Nucleus accumbens (tissue), 56 donors: ENCODE data around the gene GPR31.
A peak's percentile ranks its signal among the peaks of the same experiment; 100 is the strongest.

Experiments used
- DNase-seq, 56 donors: peaks; one replicate each; lab custom pipeline; 2025; lab: John Stamatoyannopoulos, UW

The GPR31 gene

DNA sequence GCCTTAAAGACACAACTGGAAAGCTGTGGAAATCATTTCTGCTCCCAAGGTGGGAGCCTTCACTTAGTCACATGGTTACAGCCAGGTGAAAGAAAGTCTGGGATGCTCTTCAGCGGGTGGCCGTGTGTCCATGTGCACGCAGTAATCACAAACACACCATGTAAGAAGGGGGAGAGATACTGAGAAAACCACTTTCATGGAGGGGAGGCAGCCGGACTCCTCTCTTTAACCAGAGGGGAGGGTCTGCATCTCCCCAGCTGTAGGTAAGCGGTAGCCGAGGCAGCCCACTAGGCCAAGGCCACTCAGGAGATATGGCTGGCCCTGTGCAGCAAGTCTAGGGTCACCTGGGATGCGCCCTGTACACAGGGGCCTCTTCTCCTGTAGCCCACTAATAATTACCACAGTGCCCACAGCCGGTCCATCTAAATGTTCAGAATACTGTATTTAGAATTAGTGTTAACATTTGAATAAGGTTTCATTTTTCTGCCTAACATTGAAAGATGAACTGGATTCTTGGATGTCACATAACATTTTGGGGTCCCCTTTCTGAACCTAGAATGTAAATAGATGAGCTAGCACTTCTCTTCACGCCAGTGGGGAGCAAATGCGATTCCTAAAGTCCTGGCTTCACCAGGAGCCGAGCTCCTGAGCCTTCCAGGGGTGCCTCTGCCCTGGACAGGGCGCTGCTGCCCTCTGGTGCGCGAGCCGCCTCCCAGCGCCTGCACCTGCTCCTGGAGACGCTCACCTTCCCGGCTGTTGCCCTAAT is 15.9 kb downstream of the GPR31 start:
- peak in 16 of 56 donors; percentile 5 to 54 (median 21) for DNase-seq

- no peak for DNase-seq
These were observed 16.9 kb downstream of the GPR31 start for GRCh38 chr6:167140589-167141474.

DNA sequence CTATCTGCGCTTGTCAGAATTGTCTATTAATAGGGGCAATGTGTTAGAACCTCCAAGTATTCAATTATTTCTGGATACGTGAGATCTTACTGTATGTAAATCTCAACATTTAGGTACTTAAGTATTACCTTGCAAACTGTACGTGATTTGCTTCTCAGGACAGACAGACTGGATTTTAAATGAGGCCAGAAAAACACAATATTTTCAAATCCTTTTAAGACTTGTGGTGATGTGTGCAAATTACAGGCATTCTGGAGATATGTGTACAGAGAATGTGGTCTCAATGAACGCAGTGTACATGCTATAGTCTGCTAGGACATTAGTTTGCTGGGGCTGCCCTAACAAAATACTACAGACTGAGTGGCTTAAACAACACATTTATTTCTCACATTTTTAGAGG is 18.0 kb downstream of the GPR31 start:
- no peak for DNase-seq

GRCh38 chr6:167137881-167138280 is 19.9 kb downstream of the GPR31 start:
- DNase-seq: no peak

DNA sequence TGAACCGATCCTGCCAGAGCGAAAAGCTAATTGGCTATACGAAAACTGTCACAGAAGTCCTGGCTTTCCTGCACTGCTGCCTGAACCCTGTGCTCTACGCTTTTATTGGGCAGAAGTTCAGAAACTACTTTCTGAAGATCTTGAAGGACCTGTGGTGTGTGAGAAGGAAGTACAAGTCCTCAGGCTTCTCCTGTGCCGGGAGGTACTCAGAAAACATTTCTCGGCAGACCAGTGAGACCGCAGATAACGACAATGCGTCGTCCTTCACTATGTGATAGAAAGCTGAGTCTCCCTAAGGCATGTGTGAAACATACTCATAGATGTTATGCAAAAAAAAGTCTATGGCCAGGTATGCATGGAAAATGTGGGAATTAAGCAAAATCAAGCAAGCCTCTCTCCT is 20.7 kb downstream of the GPR31 start:
- DNase-seq: no peak

- no peak for DNase-seq
These were observed 21.4 kb downstream of the GPR31 start for GRCh38 chr6:167136376-167136775.

- DNase-seq: no peak
These were observed 23.1 kb downstream of the GPR31 start for GRCh38 chr6:167134448-167135328.

DNA sequence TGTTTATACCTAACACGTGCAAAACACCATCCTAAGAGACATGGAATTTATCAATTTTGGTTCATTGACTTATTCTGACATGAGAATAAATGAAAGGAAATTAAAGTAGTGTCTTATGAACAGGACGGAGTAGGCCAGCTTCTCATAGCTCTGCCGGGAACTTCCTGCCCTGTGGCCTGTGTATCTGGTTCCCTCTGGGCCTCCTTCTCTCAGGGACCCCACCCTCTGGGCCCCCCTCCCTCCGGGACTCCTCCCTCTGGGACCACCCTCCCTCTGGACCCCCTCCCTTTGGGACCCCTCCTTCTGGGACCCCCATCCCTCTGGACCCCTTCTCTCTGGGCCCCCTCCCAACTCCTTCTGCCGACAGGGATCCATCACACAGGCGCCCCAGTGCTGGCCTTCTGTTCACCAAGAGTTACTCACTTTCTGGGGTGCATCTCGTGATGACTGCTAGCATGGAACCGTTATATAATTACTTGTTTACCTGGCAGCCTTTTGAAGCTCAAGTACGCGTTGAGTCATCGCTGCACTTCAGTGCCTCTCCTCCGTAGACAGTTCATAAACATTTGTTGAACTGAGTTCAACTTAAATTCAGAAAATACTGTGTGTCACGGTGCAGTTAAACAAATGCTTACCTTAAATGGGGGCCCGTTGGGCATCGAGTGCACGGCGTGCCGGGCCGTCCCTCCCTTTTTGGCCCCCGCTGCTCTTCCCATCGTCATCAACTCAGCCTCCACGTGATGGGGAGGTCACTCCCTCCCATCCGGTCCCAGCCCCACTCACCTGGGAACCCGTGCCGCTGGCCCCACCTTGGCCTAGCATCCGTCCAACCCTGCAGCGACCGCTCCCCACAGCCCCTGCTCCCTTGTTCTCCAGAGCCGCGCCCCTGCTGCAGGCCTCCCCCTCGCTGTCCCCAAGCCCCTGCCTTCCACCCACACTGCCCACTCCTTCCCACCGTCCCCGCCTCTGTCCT is 26.8 kb downstream of the GPR31 start:
- no peak for DNase-seq

- no peak for DNase-seq
These were observed 27.6 kb downstream of the GPR31 start for GRCh38 chr6:167130008-167130677.

- DNase-seq: no peak
These were observed 28.2 kb downstream of the GPR31 start for GRCh38 chr6:167129562-167129961.

GRCh38 chr6:167129159-167129558 is 28.6 kb downstream of the GPR31 start:
- DNase-seq: no peak

GRCh38 chr6:167127785-167128531 is 29.8 kb downstream of the GPR31 start:
- DNase-seq: no peak

DNA sequence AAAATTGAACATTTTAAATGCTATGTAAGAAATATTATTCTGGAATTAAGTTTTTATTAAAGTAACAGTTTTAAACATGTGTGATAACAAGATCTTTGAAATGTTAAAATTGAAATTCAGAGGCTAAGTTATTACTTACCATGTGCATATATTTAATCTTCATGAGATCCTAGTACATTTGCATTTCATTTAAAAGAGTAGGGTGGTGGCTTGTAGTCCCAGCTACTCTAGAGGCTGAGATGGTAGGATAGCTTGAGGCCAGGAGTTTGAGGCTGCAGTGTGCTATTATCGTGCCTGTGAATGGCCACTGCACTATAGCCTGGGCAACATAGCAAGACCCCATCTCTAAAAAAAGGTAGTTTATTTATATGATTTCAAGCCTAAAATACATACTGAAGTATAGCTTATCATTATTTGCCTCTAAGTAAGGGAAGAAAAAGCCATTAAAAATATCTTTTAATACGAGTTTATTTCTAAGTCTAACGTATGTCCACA is 31.9 kb downstream of the GPR31 start:
- DNase-seq: no peak

- no peak for DNase-seq
These were observed 32.4 kb downstream of the GPR31 start for GRCh38 chr6:167125410-167125809.

DNA sequence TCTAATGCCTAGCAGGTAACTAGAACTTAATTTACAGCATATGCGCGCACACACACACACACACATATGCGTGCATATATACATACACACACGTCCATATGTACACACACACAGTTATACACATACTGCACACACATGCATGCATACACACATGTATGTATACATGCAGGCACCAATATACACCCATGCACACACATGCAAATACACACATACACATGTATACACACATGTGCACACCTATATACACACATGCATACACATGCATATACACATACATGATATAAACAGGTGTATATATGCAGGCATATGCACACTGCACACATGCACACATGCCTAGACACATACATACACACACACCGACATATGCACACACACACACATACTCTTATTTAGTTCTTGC is 33.0 kb downstream of the GPR31 start:
- no peak for DNase-seq

DNA sequence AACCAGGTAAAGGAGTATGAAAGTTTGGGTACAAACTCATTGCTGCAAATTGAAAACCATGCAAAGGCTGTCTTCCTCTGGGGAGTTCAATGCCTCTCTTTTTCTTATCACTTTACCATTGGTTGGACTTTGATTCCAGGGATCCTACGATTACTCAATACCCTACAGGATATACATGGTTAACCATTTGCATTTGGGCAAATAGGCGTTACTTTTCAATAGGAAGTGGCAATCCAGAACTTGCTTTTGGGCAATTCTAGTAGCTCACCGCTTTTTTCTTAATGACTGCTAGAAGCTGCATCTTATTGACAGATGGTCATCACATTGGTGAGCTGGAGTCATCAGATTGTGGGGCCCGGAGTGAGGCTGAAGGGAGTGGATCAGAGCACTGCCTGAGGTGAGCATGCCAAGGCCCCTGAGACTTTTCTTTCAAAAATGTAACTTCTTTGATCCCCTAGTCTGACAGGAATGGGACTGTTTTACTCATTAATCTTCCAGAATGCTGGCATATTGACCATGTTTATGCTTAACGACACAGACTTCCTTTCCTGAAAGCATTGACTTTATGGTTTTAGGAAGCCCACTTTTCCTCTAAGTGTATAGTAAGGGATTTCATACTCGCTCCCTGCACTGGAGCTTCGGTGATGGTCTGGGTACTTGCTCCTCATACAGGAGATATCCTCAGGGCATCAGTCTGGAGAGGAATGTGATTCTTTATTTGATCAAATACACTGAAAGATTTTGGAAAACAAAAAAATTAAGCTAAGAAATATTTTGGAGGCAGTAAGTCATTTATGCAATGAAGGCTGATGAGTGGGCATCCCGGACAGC is 34.7 kb downstream of the GPR31 start, which contains the start of gene CCR6:
Gene CCR6, plus strand, starts transcription at position 270 of the 831 bp plus-strand sequence. CDS start 13,039 bp downstream, outside the sequence.
- no peak for DNase-seq
